GM20431 (cell line): Measurements from ENCODE around the gene TEX26.

Experiments
- in situ Hi-C: fragments of 300-500 bp; cut with MseI, MboI; formaldehyde crosslinking; loops from one replicate; pipeline ENCODE4 v1.15.0; 2020; ENCODE audit warnings: low sequenced_read_pairs; ENCODE audit not compliant: unreplicated experiment

The TEX26 gene

DNA sequence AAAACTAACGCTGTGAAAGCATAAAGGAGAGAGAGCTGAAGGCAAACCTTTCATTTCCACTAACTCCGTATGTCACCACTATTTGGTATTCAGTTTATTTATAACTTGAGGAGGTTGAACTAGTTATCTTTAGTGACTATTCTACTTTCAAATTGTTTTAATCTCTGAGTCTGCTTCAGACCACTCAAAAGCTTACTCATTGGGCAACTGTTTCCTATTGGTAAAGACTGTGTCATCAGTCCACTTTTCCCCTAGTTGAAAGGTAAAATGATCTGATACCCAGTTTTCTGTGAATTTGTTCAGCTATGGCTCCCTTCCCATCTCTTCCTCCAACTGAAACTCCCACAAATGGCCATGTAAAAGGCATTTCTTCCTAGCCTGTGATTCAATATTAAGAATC, 39.1 kb downstream of the TEX26 start:
- in situ Hi-C loops = no loop called here

DNA sequence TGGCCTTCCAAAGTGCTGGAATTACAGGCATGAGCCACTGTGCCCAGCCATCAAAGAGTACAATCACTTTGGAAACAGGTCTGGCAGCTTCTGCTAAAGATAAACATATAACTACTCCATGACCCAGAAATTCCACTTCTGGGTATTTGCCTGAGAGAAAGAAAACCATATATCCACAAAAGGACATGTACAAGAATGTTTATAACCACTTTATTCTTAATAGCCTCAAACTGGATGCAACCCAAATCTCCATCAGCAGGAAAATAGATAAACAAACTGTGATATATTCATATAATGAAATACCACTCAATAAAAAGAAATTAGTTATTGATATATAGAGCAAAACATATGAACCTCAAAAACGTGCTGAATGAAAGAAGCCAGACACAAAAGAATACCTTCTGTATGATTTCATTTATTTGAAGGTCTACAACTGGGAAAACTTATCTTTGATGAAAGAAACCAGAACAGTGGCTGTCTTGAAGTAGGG, 40.5 kb downstream of the TEX26 start:
- in situ Hi-C loops = no loop called here

DNA sequence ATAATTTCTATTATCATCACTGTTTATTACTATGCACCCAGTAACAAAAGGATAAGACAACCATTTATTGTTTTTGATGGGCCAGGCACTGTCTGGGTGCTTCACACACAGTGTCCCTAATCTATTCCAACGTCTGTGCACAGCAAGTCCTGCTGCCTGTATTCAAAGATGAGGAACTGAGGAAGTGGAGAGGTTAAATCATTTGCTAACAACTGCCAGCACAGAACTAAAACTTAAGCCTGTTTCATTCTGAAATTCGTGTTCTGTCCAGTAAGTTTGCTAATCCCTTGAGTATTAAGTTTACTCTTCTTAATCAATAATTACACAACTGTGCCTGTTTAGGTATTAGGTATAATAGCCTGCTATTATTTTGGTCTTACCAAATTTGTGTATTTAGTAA, 41.9 kb downstream of the TEX26 start:
- in situ Hi-C loops = no loop called here

DNA sequence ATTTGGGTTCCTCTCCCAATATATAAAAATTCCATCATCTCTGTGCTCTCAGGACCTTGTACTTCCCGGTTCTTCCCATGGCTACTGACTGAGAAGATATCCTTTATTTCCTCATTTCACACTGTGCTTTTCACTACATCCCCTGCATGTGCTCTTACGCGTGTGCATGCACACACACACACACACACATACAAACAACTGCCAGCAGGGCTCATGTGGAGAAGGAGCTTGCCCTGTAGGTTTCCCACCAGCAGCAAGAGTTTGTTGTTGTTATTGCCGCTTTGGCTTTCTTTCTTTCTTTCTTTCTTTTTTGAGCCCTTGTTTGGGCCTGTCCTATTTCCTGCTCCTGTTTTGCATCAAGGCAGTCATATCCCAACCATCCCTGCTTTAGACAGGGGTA, 43.6 kb downstream of the TEX26 start:
- in situ Hi-C loops = no loop called here

DNA sequence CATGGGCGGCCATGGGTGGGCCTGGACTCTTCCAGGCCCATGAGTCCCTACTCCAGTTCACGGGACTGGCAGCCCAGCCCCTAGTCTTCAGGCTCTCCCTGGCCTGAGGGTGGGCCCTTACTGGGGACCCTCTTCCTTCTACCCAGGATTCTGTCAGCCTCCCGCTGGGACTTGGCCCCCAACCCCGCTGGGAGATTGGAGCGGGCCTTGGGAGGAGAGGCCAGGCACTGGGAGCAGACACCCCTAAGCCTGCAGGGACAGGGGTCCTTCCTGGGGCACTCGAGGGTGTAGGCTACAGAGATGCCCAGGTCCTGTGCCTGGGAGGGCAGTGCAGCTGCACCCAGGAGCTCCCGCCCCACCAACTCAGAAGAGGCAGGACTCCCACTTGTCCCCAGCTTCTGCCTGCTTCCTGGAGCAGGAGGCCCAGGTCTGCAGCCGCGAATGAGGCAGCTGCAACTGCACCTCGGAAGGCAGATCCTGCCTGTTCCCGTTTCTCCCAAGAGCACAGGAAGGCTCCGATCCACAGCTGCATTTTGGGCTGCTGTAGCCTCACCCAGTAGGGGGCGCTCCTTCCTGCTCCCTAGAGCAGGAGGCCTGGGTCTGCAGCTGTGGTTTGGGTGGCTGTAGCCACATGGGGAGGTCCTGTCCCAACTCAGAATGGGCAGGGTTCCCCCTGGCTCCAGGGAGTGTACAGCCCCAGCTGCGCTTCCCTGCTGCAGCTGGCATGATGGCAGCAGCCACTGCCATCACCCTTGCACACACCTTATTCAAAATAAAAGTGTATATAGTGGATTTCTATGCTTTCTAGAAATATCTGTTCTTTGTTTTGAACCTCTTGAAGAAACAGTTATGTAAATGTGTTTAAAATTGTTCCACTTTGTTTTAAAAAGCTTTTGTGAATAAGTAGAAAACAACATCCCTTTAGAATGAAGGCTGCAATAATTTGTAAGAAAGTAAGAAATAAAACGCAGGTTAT, 46.8 kb downstream of the TEX26 start:
- in situ Hi-C loops = no loop called here

DNA sequence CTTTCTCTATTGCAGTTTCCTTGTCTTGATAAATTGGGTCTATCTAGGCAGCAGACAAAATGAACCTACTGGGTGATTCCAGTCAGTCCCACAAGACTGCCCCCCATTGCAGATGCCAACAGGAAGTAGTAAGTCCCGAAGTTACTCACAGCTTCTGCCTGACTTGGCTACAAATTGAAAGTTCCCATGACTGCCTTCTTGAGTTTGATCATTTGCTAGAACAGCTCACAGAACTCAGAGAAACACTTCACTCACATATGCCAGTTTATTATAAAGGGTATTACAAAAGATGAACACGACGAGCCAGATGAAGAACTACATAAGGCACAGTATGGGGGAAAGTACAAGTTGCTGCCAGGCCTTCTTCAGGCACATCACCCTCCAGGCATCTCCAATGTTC, 50.0 kb downstream of the TEX26 start:
- in situ Hi-C loops = no loop called here

DNA sequence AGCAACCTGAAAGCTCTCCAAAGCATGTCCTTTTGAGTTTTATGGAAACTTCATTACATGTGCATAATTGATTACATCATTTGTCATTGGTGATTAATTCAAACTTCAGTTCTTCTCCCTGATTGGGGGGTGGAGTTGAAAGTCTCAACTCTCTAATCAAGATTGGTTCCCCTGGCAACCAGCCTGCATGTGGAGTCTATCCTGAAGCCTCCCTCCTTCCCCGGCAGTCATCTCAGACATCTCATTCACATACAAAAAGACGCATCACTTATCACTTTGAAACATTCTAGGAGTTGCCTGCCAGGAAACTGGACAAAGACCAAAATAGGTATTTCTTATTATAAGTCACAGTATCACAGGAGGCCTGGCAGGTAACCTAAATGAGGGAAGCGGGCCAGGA, 50.5 kb downstream of the TEX26 start:
- in situ Hi-C loops = no loop called here

DNA sequence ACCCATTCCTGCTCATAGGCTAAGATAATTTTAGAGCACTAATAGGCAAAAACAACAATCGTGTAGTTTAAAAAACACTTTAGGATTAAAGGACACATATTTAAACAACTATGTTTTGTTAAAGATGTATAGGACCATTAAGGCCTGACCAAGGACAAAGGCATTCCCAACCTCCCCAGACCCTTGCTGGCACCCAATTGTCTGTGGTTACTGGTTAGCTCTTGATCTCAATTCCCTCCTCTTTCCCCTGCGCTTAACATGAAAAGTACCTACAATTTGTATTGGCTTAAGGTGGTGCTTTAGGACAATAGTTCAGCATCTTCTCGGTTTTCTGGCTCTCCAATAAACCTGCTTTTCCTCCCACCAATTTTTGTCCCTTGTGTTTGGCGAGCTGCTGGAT, 51.0 kb downstream of the TEX26 start:
- in situ Hi-C loops = no loop called here

DNA sequence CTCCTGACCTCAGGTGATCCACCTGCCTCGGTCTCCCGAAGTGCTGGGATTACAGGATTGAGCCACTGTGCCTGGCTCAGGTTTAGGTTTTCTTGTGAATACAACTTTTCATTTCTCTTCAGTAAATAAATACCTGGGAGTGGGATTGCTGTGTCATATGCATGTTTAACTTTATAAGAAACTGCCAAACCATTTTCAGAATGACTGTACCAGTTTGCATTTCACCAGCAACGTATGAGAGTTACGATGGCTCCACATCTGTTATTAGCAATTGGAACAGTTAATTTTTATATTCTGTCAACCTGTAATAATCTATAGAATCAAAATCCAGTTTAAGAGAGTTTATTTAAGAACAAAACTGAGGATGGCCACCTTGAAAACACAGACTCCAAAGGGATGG, 52.2 kb downstream of the TEX26 start:
- in situ Hi-C loops = no loop called here

DNA sequence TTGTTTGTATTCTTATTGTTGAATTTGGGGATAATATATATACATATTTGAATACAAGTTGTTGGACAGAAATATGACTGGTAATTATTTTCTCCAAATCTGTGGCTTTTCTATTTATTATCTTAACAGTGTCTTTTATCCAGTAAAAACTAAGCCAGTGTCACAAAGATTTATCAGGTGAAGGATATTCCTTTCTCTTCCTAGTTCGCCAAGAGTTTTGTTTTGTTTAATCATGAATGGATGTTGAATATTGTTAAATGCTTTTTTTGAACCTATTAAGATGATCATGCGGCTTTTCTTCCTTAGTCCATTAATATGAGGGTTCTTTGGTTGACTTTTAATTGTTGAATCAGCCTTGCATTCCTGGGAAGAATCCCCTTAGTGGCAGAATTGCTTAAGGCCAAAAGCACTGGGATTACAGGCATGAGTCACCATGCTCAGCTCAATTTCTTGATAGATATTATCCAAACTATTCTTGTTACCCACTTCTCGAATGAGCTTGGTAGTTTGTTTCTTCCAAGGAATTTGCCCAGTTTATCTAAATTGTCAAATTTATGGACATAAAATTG, 53.3 kb downstream of the TEX26 start:
- in situ Hi-C loops = no loop called here

DNA sequence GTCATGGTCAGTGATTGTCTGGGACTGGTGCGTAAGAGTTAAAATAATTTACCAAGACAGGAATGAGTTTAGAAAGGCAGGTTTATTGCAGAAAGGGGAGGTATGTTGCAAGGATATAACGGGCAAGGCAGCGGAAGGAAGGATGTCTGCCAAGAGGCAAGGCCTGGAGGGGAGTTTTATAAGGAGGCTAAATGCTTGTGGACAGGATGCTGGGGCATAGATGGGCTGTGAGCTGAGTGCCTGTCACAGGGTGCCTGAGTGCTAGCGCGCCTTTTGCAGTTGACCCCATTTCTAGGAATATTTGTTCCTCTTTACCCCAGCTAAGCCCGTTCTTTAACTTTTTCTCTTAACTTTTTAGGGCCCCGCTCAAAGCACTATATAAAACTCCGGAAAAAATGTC, 58.7 kb downstream of the TEX26 start:
- in situ Hi-C loops = no loop called here

DNA sequence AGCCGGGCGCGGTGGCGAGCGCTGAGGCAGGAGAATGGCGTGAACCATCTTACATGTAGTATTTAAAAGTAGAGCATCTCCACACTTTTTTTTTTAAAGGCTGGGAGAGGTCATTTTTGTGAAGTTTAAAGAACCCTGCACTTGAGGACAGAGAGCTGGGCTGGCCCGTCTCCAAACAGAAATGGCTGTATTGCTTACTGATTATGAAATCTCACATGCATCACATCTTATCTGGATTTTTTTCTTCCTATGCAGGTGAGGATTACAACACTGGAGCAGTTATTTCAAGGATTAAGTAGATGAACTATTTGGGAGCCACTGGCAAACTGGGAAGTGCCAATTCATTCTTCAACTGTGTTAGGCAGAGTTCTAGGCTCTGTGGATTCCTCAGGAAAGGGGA, 59.5 kb downstream of the TEX26 start:
- in situ Hi-C loops = no loop called here

DNA sequence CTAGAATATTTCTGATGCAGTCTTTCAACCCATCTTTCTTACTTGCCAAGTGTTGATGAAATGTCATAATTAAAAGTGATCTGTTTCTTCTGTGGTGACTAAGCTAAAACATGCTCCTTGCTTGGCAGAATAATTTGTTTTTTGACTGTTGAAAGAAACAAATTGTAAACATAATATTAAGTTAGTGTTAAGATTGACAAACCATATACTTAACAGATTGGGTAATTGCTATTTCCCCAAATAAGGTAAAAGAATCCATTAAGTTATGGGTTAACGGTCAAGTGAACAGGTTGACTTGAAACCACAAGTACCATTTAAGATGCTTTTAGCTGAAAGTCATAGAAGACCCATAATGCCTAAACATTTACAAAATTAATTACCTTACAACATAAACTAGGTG, 62.9 kb downstream of the TEX26 start:
- in situ Hi-C loops = no loop called here

DNA sequence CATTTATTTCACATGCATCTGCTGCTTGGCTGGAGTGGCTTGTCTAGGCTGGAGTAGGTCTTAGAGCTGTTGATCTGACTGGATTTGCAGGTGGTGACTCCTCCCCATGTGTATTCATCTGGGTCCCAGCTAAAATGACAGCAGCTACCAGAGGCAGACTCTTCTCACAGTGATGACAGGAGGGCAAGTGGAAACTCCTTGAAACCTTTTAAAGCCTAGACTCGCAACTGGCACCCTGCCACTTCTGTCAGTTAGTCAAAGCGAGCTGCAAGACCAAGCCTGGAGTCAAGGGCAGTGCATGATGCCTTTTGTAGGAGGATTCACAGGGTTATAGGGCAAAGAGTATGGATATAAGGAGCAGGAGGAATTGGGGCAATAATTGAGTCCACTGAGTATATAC, 65.2 kb downstream of the TEX26 start:
- in situ Hi-C loops = no loop called here

DNA sequence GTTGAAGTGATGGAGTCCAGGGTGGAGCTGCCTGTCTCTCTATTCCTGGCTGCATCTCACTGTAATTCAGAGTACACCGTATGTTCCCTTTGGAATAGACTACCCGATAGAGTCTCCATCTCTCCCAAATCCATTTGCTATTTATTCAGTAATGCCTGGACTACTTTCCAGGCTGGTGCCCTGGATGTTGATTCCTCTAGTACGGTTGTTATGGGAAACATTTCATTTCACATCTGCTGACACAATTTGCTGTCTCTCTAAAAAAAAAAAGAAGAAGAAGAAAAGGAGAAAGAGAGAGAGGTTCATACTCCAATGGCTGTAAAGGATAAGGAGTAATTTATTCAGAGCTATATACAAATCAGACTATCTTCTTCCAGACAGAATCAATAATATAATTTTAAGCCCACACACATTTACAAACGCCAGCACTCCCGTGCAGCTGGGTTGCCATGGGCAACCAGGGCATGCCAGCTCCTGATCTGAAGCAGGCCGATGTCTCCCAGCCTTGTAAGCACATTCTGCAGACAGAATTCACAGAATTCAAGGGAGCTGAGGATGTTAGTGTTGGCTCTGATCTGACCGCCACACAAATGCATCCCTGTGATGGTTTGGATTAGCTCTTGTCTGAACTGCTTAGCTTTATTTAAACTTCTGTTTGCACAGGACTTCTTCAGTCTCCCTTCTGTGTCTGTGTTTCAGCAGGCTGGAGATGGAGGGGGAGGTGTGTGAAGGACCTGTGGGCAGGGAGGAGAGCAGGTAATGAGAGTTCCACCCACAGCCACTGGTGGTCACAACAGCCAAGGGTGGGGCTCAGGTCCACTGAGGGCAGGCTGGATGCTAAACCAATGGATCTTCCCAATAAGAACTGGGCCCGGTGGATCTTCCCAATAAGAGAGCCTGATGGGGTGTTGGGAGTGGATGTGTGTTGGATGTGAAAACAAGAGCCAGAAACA, 66.0 kb downstream of the TEX26 start:
- in situ Hi-C loops = no loop called here

DNA sequence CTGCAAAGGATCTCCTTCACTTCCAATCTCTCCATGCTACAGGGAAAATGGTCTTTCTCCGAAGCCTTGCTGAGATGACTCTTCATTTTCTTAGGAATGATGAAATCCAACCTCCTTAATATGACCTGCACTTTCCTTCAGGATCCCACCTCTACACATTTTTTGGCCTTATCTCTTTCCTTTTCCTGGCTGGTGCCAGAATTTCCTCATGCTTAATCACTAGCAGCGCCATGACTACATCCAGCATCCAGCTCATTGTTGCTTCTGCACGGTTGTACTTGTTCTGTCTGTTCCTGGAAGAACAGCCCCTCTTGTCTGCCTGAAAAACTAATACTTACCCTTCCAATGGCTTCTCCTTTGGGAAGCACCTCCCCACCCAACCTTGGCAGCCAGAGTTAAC, 68.4 kb downstream of the TEX26 start:
- in situ Hi-C loops = no loop called here

DNA sequence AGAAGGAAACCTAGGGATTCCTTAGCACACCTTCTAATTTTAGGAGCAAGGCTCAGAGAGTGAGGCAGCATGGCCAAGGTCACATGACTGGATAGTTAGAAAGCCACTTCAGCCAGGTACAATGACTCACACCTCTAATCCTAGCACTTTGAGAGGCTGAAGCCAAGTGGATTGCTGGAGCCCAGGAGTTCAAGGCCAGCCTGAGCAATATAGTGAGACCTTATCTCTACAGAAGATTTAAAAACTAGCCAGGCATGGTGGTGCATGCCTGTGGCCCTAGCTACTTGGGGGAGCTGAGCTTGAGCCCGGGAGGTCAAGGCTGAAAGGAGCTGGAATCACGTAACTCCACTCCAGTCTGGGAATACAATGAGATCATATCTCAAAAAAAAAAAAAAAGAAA, 69.2 kb downstream of the TEX26 start:
- in situ Hi-C loops = no loop called here

DNA sequence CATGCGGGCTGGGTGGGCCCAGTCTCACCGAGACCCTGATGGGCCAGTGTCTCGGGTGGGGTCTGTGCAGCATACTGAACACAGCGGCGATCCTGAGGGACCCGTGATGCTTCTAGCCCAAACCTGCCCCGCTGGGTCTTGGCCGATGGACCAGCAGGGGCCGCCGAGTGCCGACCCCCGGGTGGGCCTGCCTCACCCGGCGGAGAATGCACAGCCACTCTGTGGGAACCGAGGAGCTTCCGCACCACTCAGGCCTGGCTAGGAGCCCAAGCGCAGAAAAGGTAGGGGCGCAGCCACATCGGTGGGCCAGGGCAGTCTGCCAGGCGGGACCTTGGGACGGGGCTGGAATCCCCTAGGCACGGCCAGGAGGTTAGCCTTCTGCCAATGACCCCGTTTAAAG, 72.6 kb downstream of the TEX26 start:
- in situ Hi-C loops = no loop called here

DNA sequence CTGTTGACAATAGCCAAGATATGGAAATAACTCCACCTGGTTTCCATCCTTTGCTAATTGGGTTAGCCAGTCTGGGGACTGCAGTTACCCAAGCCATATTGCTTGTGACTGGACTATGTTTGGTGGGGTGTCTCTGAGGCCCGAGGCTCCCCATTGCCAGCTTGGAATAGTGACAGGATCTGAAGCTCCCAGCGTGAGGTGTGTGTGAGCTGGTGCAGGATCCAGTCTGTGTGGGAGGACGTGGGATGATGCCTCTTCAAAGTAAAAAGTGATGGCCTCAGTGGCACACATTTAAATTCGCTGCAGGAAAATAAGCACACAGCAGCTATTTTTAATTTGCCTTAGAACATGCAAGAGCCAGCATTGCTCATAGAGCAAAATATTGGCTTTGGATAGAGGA, 75.0 kb downstream of the TEX26 start:
- in situ Hi-C loops = no loop called here

DNA sequence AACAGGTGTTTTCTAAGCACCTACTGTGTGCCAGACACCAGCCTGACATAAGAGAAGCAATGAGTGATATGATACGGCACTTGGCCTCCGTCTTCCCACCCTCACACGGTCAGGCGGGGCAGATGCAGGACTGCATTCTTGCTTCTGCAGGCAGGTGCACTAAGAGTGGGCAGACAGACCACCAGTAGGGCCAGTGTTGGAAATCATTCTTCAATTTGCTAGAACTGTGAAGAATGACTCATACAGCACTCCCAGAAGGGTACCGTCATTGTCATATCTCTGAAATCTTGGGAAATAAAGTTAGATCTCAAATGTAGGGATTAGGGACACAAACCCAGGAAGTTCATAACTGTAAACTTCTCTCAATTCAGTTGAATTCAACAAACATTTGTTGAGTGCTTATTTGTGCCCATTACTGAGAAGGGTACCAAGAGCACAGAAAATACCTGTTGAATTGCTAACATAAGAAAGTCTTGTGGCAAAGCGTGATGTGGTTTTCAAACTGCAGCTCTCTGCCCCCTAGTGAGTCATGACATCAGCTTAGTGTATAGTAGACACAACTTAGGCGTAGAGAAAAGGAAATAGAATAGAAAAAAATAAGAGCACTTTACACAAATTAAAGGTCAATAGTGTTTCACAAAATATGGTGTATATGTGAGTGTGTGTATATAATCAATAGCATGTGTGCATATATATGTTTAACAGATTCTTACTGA, 76.1 kb downstream of the TEX26 start:
- in situ Hi-C loops = no loop called here
